Hepatocyte (in vitro differentiated cells): ENCODE measurements around the gene SPTBN5.

ENCODE experiments used
- EZH2 ChIP-seq: fragments of 200-600 bp; sonication (generic); IDR thresholded peaks from 2 replicates; pipeline ENCODE4 v1.6.1; 2016; ENCODE audit warnings: antibody characterized with exemption, mild to moderate bottlenecking, borderline replicate concordance
- EZH2phosphoT487 ChIP-seq: fragments of 200-600 bp; sonication (generic); IDR thresholded peaks from one replicate; pipeline ENCODE4 v1.6.1; 2018; ENCODE audit warnings: antibody characterized with exemption, mild to moderate bottlenecking, low read depth, moderate library complexity; ENCODE audit not compliant: unreplicated experiment, severe bottlenecking
- TF ChIP-seq, protein P1 (sequence below): fragments of 200-600 bp; sonication (generic); IDR thresholded peaks from 2 replicates; pipeline ENCODE4 v1.5.1; 2016; ENCODE audit warnings: antibody characterized with exemption, mild to moderate bottlenecking; ENCODE audit not compliant: poor library complexity

GRCh38 chr15:41922353-41922752, 28.5 kb upstream of the SPTBN5 start:
- TF ChIP-seq, protein P1, sequence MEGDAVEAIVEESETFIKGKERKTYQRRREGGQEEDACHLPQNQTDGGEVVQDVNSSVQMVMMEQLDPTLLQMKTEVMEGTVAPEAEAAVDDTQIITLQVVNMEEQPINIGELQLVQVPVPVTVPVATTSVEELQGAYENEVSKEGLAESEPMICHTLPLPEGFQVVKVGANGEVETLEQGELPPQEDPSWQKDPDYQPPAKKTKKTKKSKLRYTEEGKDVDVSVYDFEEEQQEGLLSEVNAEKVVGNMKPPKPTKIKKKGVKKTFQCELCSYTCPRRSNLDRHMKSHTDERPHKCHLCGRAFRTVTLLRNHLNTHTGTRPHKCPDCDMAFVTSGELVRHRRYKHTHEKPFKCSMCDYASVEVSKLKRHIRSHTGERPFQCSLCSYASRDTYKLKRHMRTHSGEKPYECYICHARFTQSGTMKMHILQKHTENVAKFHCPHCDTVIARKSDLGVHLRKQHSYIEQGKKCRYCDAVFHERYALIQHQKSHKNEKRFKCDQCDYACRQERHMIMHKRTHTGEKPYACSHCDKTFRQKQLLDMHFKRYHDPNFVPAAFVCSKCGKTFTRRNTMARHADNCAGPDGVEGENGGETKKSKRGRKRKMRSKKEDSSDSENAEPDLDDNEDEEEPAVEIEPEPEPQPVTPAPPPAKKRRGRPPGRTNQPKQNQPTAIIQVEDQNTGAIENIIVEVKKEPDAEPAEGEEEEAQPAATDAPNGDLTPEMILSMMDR, result no peak
- TF ChIP-seq EZH2 (no peak), EZH2phosphoT487 (no peak)
